Kasumi-1 (cell line): Measurements from ENCODE around the gene IDUA.

Experiments used
- DNase-seq, 2 experiments: peaks; one replicate each; lab custom pipeline; 2025; lab: John Stamatoyannopoulos, UW

Gene IDUA

DNA sequence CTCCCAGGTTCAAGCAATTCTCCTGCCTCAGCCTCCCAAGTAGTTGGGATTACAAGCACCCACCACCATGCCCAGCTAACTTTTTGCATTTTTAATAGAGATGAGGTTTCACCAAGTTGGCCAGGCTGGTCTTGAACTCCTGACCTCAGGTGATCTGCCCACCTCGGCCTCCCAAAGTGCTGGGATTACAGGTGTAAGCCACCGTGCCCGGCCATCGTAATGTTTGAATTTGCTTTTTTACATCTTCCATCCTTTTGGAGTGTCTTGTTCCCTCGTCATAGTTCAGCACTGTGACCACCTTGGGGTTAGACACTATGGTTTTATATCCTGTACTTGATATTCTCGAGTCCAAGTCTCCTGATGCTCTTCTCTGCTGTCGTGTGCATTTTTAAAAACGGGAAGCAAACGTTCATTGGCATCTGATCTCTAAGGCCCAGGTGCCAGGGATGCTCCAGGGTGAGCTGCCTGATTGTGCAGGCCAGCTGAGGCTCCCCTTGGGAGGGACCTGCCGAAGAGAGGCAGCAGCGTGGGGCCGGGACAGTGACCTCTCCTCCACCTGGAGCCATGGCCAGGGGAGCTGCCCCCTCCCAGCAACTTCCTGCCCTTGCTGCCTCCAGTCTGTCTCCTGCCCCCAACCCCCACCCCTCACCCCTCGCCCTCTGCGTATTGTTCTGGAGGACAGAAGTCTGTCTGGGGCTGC is 30.2 kb upstream of the IDUA start:
- no peak for DNase-seq

GRCh38 chr4:957231-957580 is 29.6 kb upstream of the IDUA start:
- DNase-seq: no peak

DNA sequence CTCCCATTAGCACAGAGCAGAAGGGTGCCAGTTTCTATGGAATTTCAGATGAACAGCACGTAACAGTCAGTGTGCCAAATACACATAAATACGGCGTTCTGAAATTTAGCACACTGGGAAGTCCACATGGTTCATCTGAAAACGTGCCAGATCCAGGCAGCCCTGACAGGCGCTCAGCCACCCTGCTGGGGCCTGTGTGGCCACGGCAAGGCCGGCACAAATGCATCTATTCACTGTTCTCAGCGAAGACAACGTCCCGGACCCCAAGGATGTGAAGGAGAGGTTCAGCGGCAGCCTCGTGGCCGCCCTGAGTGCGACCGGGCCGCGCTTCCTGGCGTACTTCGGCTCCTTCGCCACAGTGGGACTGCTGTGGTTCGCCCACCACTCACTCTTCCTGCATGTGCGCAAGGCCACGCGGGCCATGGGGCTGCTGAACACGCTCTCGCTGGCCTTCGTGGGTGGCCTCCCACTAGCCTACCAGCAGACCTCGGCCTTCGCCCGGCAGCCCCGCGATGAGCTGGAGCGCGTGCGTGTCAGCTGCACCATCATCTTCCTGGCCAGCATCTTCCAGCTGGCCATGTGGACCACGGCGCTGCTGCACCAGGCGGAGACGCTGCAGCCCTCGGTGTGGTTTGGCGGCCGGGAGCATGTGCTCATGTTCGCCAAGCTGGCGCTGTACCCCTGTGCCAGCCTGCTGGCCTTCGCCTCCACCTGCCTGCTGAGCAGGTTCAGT is 29.1 kb upstream of the IDUA start:
- no peak for DNase-seq

- DNase-seq: no peak
These were observed 28.6 kb upstream of the IDUA start for GRCh38 chr4:958314-958665.

- DNase-seq: no peak
These were observed 28.0 kb upstream of the IDUA start for GRCh38 chr4:958696-959337.

DNA sequence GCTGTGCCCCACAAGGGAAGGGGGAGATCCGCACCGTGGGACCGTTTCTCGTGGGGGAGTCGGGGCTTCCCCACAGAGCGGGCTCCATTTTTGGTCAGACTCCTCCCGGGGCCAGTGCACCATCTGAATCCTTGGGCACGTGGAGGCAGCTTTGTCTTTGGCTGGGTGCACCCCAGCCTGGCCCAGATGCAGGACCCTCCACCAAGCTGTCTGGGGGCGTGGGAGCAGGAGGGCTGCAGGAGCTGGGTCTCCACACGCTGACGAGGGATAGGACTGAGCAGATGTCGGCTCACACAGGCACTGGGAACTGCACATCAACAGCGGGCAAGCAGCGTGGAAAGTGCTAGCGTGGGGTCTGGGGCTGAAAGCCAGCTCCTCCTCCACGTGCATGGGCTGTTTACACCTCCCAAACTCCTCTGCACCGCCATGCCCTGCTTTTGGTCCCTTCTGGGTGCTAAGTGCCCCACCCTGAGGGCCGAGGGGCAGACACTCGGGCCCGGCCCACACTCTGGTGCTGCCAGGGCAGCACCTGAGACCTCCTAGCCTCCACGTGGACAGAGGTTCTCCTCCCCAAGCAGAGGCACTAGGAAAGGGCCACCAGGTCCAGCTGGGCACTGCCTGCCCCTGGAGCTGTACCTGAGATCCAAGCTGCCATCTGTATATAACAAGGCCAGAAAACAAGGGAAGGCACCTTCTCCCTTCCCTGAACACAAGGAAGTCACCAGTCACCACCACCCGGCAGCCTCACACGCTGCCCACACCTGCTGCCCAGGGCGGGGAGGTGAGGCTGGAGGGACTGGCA is 27.3 kb upstream of the IDUA start:
- no peak for DNase-seq

DNA sequence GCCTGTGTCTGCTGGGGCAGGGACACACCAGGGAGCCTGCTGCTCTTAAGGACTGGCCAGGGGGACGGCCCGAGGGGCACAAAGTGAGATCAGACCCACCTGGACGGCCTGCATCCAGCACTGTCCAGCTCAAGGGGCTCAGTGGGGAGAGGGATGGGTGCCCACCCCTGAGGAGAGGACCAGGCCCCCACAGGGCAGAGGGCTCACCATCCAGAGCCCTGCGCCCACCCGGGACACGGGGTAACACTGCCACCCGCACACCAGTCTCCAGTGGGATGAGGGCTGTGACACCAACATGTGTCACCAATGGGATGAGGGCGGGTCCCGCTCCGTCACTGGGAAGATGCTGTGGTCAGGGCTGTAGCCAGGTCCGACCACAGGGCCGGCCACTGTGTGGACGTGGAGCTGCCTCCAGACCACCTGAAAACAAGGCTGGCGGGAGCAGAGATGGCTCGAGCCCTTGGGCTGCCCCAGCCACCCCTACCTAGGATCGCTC is 26.7 kb upstream of the IDUA start:
- no peak for DNase-seq

DNA sequence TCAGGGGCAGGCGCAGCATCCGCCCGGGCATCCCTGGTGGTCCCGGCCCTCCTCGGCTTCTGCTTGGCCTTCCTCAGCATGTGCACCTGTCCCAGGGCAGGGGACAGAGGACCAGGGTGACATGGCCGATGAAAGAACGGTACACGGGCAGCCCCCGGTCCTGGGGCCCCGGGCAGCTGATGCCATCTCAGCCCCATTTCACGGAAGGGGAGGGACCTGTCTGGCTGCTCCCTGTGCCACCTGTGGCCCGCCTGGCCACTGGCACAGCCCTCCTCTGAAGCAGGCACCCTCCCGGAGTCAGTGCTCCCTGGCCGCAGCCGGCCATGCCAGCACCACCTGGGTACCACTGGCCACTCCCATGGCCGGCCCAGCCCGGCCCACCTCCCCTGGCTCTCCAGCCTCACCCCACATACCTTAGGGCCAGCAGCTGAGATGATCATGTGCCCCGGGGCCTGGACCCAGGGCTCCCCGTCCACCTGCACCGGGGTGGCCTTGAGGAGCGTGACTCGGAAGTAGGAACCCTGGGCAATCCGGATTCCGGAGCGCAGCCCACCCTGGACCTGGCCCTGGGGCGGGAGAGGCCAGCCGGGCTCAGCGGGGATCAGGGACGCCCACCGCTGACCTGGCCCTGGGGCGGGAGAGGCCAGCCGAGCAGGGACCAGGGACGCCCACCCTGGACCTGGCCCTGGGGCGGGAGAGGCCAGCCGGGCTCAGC is 26.1 kb upstream of the IDUA start:
- DNase-seq: no peak

GRCh38 chr4:961351-962230 is 25.3 kb upstream of the IDUA start:
- no peak for DNase-seq

- no peak for DNase-seq
These were observed 24.3 kb upstream of the IDUA start for GRCh38 chr4:962231-963208.

DNA sequence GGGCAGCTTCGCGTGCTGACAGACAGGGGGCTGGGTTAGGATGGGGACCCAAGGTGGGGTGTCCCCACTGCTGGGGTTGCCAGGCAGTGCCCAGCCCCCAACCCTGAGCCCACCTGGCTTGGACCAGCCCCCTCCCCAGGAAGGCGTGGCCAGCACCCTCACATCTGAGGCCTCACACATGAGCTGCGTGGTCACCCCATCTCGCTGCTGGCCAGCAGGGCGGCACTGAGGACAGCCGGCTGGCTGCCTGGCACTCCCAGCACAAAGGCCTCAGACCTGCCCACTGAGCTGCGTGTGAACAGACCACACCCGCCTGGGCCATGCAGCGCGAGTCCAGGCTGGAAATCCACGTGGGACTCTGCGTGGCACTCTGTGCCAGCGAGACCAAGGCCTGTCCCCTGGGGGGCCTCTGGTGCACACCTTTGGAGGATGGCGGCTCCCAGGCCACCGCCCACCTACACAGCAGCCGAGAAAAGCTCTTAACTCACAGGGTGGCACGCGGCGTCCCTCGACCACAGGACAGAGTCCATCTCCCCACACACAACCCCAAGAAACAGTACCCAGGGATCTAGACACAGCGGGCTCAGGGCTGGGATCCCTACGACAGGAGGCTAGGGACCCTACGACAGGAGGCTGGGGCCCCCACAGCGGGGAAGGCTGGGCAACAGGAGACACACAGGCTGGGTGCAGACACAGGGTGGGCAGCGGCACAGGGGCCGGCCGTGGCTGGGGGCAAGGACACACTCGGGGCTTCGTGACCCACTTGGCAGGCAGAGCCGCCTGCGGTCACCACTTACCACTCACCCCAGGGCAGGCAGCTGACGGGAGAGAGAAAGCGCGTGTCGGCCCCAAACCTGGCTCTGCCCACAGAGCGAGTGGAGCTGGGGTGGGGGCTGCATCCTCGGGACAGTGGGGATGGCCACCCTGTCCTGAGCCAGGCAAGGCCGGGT is 23.3 kb upstream of the IDUA start:
- no peak for DNase-seq

DNA sequence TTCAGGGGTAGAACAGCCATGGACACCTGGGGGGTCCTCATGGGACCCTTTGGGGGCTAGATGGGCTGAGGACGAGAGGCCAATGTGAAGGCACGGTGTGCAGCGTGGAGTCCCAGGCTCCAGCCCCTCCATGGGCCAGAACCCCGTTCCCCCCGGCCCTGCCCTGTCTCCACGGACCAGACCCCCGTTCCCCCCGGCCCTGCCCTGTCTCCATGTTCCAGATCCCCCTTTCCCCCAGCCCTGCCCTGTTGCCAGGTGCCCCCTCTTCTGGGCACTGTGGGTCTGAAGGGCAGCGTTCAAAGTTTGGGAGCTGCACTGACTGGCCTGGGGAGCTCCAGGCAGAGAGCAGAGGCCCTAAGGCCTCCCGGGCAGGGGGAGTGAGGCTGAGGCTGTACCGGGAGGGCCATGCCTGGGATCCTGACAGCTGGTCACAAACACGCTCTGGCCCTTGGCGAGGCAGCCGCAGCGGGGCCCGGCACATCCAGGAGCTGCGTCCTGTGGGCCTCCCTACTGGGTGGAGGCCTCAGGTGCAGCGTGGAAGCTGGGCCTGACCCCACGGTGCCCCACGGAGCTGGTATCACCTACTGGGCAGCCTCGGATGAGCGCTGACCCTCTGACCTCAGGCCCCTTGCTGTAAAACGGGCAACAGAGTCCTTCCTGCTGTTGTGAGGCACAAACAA is 22.4 kb upstream of the IDUA start:
- DNase-seq: no peak

GRCh38 chr4:965048-965765 is 21.6 kb upstream of the IDUA start:
- no peak for DNase-seq

DNA sequence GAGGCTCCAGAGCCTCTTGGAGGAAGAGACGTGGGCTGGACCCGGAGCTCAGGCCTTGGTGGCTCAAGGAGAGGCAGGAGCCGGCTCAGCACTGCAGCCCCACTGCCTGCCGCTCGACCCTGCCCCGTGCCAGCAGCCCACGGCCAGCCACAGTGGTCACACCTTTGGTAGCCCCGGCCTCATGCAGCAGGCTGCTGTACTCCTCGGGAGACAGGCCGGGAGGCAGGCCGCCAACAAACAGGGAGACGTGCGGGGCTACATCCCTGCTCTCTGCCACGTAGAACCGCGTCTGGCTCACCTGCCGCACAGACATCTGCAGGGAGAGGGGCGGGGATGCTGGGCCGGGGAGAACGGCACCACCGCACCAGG is 21.1 kb upstream of the IDUA start:
- no peak for DNase-seq

DNA sequence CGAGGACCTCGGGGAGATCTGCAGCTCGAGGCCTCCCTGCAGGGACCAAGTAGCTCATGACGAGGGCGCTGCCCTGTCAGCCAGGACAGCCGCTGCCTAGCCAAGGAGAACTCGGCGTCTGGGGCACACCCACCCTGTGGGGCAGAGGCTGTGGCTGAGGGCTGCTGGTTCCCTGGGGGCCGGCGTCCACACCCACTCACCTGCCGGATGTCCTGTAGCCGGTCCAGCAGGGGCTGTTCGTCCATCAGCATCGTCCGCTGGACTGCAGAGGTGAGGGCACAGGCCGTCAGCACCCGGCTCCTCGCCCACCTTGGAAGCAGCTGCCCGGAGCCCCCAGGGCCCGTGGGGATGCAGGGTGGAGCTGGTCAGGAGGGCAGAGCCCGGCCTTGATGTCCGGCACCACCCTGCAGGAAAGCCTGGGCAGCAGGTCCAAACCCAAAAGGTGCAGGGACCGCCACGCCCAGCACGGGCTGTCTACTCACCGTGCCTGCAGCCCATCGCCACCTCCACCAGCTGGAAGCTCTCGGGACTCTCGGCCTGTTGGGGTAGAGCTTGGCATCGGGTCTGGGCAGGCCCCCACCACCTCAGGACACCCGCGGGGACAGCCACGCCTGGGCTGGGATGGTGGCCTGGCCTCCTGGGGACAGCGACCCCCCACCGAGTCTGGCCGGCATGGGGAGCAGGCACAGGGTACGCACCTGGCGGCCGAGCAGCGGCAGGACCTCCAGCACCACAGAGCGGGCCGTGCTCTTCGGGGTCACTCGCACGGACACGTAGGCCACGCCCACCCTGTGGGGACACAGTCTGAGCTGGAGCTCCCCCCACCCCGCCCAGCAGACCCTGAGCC is 20.4 kb upstream of the IDUA start:
- DNase-seq: no peak
